ENCODE measurements around the gene TBC1D1. TPM values are rescaled to one million over a fixed set of nuclear protein-coding genes. Genes with fewer than 3 reads are reported as not detected.
A peak's percentile ranks its signal among the peaks of the same experiment; 100 is the strongest.

TBC1D1 gene
- polyA plus RNA-seq, 1 experiment = 50.7 TPM

DNA sequence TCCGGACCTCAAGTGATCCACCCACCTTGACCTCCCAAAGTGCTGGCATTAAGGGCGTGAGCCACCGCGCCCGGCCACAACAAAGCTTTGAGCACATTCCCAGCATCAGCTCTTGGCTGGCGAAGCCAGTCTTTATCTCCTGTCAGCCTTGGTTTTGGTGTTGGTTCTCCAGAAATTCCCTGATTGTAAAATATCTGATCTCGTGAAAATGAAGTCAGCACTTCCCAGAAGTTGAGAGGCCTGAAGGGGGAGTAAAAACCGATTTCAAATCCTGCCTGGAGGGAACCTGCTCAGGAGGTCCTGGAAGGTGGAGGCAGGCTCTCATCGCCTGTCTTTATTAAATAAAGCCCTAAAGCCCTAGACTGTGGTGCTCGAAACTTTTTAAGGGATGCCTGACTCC is 102.9 kb downstream of the TBC1D1 start:
- H3K9me3 ChIP-seq (ENCODE audit: control insufficient read depth, insufficient read depth, low read length) = no peaks in the 10 kb centered on the region
- H3K27me3 ChIP-seq (ENCODE audit: control insufficient read depth, insufficient read depth, low read length) = no peaks in the 10 kb centered on the region
- ChIA-PET POLR2A (no interaction called here), CTCF (interaction anchor here (0.5 to 1.2 kb wide), 2 partner anchors 15 to 190 kb away, joined by 3 read pairs; no protein-coding TSS in a partner anchor)
- no peak for DNase-seq (ENCODE audit: low read depth, low spot score)
- H3K4me3 ChIP-seq (ENCODE audit: low read depth, low read length) = no peak overlapping the region
- no peak overlapping the region for H3K27ac ChIP-seq (ENCODE audit: low read depth, low read length)
- TF ChIP-seq, protein P1, sequence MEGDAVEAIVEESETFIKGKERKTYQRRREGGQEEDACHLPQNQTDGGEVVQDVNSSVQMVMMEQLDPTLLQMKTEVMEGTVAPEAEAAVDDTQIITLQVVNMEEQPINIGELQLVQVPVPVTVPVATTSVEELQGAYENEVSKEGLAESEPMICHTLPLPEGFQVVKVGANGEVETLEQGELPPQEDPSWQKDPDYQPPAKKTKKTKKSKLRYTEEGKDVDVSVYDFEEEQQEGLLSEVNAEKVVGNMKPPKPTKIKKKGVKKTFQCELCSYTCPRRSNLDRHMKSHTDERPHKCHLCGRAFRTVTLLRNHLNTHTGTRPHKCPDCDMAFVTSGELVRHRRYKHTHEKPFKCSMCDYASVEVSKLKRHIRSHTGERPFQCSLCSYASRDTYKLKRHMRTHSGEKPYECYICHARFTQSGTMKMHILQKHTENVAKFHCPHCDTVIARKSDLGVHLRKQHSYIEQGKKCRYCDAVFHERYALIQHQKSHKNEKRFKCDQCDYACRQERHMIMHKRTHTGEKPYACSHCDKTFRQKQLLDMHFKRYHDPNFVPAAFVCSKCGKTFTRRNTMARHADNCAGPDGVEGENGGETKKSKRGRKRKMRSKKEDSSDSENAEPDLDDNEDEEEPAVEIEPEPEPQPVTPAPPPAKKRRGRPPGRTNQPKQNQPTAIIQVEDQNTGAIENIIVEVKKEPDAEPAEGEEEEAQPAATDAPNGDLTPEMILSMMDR (IDR thresholded peaks at IDR 0.05; ENCODE audit: low read depth, low read length) = no peak

DNA sequence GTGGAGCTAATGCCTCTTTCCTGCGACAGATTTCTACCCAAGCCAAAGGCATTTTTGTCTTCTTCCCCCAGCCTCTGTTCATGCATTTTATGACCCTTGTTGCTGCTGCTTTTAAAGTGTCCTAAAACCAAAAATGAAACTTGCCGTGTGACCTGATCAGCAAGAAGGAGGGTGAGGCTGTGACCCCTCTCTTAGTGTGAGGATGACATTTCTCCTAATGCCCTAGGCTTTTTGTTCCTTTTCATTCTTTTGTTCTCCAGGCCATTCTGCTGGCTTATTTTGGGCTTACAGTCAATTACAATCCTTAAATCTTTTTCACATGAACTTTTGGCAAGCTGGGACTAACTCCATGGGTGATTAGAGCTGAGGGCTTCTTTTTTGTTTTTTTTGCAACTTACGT is 103.7 kb downstream of the TBC1D1 start:
- ChIA-PET CTCF (no interaction called here), POLR2A (no interaction called here)
- Histone ChIP-seq H3K27ac (ENCODE audit: low read depth, low read length) (no peak overlapping the region), H3K4me3 (ENCODE audit: low read depth, low read length) (no peak overlapping the region), H3K9me3 (ENCODE audit: control insufficient read depth, insufficient read depth, low read length) (no peaks in the 10 kb centered on the region), H3K27me3 (ENCODE audit: control insufficient read depth, insufficient read depth, low read length) (no peaks in the 10 kb centered on the region)
- DNase-seq (ENCODE audit: low read depth, low spot score) = no peak
- TF ChIP-seq, protein P1 (IDR thresholded peaks at IDR 0.05; ENCODE audit: low read depth, low read length) = no peak

DNA sequence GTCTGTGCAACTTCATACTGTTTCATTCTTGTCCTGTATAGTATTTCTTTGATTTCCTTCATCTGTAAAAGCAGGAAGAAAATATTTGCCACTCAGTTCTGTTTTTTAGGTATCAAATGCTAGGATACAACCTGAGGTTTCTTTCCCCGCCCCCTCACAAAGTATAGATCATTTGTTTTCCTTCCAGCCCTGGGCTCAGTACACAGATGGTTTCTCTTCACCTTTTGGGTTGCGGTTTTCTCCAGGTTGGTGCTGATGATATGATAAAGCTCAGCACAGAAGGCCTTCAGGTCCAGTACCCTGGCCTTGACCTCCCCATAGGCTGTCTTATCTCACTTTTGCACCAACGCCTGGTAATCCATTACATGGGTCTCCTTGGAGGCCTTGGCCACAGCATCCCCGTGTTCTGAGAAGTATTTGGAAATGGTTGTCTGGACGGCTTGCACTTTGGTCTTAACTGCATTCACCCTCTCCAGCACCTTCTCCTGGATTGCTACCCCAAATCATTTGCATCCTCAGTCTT is 104.5 kb downstream of the TBC1D1 start:
- Histone ChIP-seq H3K27ac (ENCODE audit: low read depth, low read length) (no peak overlapping the region), H3K4me3 (ENCODE audit: low read depth, low read length) (no peak overlapping the region), H3K27me3 (ENCODE audit: control insufficient read depth, insufficient read depth, low read length) (no peaks in the 10 kb centered on the region), H3K9me3 (ENCODE audit: control insufficient read depth, insufficient read depth, low read length) (no peaks in the 10 kb centered on the region)
- TF ChIP-seq, protein P1 (IDR thresholded peaks at IDR 0.05; ENCODE audit: low read depth, low read length) = no peak
- ChIA-PET POLR2A (no interaction called here), CTCF (no interaction called here)
- no peak for DNase-seq (ENCODE audit: low read depth, low spot score)

DNA sequence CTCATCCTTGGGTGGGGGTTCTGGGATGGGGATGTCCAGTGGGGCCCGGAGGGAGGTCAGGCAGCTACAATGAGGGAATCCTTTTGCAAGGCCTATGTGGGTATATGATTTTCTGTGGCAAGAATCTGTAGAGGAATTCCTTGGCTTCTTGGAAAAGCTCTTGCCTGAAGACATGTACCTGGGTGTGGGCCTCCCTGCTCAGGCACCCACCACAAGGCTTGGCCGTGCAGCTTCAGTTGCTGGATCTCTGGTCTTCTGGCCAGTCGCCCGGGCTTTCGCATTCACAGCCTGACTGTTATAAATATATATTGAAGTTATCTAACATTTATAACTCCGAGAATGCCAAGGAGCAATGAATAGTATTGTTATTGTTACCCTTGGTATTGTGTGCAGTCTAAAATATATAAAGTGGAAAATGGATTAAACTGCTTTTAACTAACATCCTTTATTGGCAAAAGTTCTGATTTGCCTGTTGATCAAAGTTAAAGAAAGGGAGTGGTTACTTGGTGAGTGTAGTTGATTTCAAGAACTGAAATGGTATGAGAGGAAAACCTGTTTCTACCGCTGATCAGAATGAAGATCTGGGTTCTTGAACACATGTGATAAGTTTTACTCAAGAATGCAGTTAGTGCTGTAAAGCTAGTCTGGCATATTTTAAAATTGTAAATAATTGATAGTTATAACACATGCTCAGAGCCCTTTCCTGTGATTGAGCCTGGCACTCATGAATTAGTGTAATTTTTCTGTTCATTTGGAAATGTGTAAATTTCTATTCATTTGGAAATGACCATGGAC is 105.3 kb downstream of the TBC1D1 start:
- CTCF ChIA-PET = no interaction called here
- no peaks in the 10 kb centered on the region for H3K9me3 ChIP-seq (ENCODE audit: control insufficient read depth, insufficient read depth, low read length)
- H3K27ac ChIP-seq (ENCODE audit: low read depth, low read length) = no peak overlapping the region
- no peak overlapping the region for H3K4me3 ChIP-seq (ENCODE audit: low read depth, low read length)
- H3K27me3 ChIP-seq (ENCODE audit: control insufficient read depth, insufficient read depth, low read length) = no peaks in the 10 kb centered on the region
- TF ChIP-seq, protein P1 (IDR thresholded peaks at IDR 0.05; ENCODE audit: low read depth, low read length) = no peak
- DNase-seq (ENCODE audit: low read depth, low spot score) = no peak
- POLR2A ChIA-PET = no interaction called here

DNA sequence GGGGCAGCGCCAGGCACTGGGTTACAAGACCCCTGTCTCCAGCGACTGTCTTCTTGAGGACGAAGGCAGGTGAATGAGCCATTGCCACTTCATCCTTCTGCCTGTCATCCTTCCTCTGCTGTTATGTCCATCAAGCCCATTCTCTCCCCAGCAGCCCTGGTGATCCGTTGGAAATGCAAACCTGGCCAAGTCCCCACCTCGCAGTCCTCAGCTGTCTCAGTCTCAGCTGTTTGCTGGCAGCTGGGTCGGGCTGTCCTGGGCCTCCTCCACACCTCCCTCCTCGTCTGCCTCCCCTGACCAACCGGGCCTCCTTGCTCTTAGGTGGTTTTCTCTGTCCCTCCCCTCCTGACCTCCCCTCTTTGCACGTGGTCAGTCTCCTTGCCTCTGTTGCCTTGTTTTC is 107.3 kb downstream of the TBC1D1 start:
- Histone ChIP-seq H3K27ac (ENCODE audit: low read depth, low read length) (peak overlapping the region; percentile 11), H3K4me3 (ENCODE audit: low read depth, low read length) (no peak overlapping the region), H3K9me3 (ENCODE audit: control insufficient read depth, insufficient read depth, low read length) (no peaks in the 10 kb centered on the region), H3K27me3 (ENCODE audit: control insufficient read depth, insufficient read depth, low read length) (no peaks in the 10 kb centered on the region)
- no peak for DNase-seq (ENCODE audit: low read depth, low spot score)
- TF ChIP-seq, protein P1 (IDR thresholded peaks at IDR 0.05; ENCODE audit: low read depth, low read length) = no peak
- ChIA-PET POLR2A (no interaction called here), CTCF (no interaction called here)

Measured in AG04450 (cell line).